ENCODE results near the gene ABCF1.

Gene ABCF1

GRCh38 chr6:30560930-30561329 lies 10.3 kb upstream of the ABCF1 start:
- no peak for DNase-seq

- DNase-seq: no peak
Measured at GRCh38 chr6:30562470-30563425, 8.5 kb upstream of the ABCF1 start.

- no peak for DNase-seq
Measured at GRCh38 chr6:30564114-30564513, 7.1 kb upstream of the ABCF1 start.

GRCh38 chr6:30565772-30566171 lies 5.5 kb upstream of the ABCF1 start:
- DNase-seq: no peak

GRCh38 chr6:30568245-30568644 lies 3.0 kb upstream of the ABCF1 start:
- DNase-seq: peak; percentile 66

- no peak for DNase-seq
Measured at GRCh38 chr6:30570263-30570662, 979 bp upstream of the ABCF1 start.

- no peak for DNase-seq
Measured at GRCh38 chr6:30570740-30571074, 535 bp upstream of the ABCF1 start.

GRCh38 chr6:30571762-30572082 lies 480 bp downstream of the ABCF1 start:
- DNase-seq: no peak

- DNase-seq: no peak
Measured at GRCh38 chr6:30572148-30572547, 906 bp downstream of the ABCF1 start.

GRCh38 chr6:30573113-30573512 lies 1.9 kb downstream of the ABCF1 start:
- DNase-seq: no peak

GRCh38 chr6:30578051-30578450 lies 6.8 kb downstream of the ABCF1 start:
- no peak for DNase-seq

- no peak for DNase-seq
Measured at GRCh38 chr6:30583921-30584320, 12.7 kb downstream of the ABCF1 start.

- DNase-seq: no peak
Measured at GRCh38 chr6:30589754-30590358, 18.6 kb downstream of the ABCF1 start.

GRCh38 chr6:30590509-30590908 lies 19.3 kb downstream of the ABCF1 start:
- DNase-seq: no peak

- DNase-seq: no peak
Measured at GRCh38 chr6:30591008-30591407, 19.8 kb downstream of the ABCF1 start.

GRCh38 chr6:30592287-30592686 lies 21.0 kb downstream of the ABCF1 start:
- no peak for DNase-seq

- peak; percentile 68 for DNase-seq
Measured at GRCh38 chr6:30597315-30598144, 26.3 kb downstream of the ABCF1 start.

GRCh38 chr6:30598912-30599624 lies 27.8 kb downstream of the ABCF1 start:
- DNase-seq: no peak

GRCh38 chr6:30599625-30600324 lies 28.5 kb downstream of the ABCF1 start:
- DNase-seq: no peak

GRCh38 chr6:30600451-30600961 lies 29.3 kb downstream of the ABCF1 start:
- DNase-seq: no peak

- DNase-seq: no peak
Measured at GRCh38 chr6:30601436-30601814, 30.2 kb downstream of the ABCF1 start.

Measured in stimulated activated naive CD4-positive, alpha-beta T cell treated with Interleukin-2 at 50 U/mL for 16 hours (primary cell).